NCI-H1092 (cell line): ENCODE data around the gene ARRDC3.

Experiments
- DNase-seq: peaks from one replicate; lab custom pipeline; 2025; lab: John Stamatoyannopoulos, UW

The ARRDC3 gene

GRCh38 chr5:91384671-91385430 lies 1.7 kb upstream of the ARRDC3 start:
- DNase-seq, result peak; percentile 82

GRCh38 chr5:91383956-91384300 lies 811 bp upstream of the ARRDC3 start:
- no peak for DNase-seq

GRCh38 chr5:91382530-91383026 lies 539 bp downstream of the ARRDC3 start:
- DNase-seq, result peak; percentile 51

- DNase-seq, result peak; percentile 82
Observed at GRCh38 chr5:91381774-91382359, 1.2 kb downstream of the ARRDC3 start.

- no peak for DNase-seq
Observed at GRCh38 chr5:91381239-91381773, 1.8 kb downstream of the ARRDC3 start.

- DNase-seq, result peak; percentile 92
Observed at GRCh38 chr5:91380491-91381238, 2.5 kb downstream of the ARRDC3 start.

GRCh38 chr5:91379914-91380490 lies 3.1 kb downstream of the ARRDC3 start:
- DNase-seq, result peak; percentile 91

GRCh38 chr5:91379246-91379913 lies 3.7 kb downstream of the ARRDC3 start:
- DNase-seq, result no peak

GRCh38 chr5:91378752-91379211 lies 4.3 kb downstream of the ARRDC3 start:
- no peak for DNase-seq

- no peak for DNase-seq
Observed at GRCh38 chr5:91374893-91375520, 8.1 kb downstream of the ARRDC3 start.

- no peak for DNase-seq
Observed at GRCh38 chr5:91373600-91373999, 9.5 kb downstream of the ARRDC3 start.

GRCh38 chr5:91373006-91373405 lies 10.1 kb downstream of the ARRDC3 start:
- DNase-seq, result no peak

GRCh38 chr5:91369480-91369879 lies 13.6 kb downstream of the ARRDC3 start:
- DNase-seq, result no peak

GRCh38 chr5:91367908-91368648 lies 15.0 kb downstream of the ARRDC3 start:
- no peak for DNase-seq

GRCh38 chr5:91367344-91367743 lies 15.8 kb downstream of the ARRDC3 start:
- no peak for DNase-seq

- DNase-seq, result no peak
Observed at GRCh38 chr5:91366551-91366950, 16.6 kb downstream of the ARRDC3 start.

- no peak for DNase-seq
Observed at GRCh38 chr5:91365498-91365897, 17.6 kb downstream of the ARRDC3 start.

- no peak for DNase-seq
Observed at GRCh38 chr5:91362935-91363334, 20.2 kb downstream of the ARRDC3 start.

GRCh38 chr5:91361790-91362189 lies 21.3 kb downstream of the ARRDC3 start:
- DNase-seq, result no peak

GRCh38 chr5:91361055-91361701 lies 21.9 kb downstream of the ARRDC3 start:
- DNase-seq, result no peak
